ENCODE results near the gene FMNL2. TPM values are rescaled to one million over a fixed set of nuclear protein-coding genes. Genes with fewer than 3 reads are reported as not detected.

Gene FMNL2
- total RNA-seq, 1 experiment from 2014 or later, result 33.6 TPM

DNA sequence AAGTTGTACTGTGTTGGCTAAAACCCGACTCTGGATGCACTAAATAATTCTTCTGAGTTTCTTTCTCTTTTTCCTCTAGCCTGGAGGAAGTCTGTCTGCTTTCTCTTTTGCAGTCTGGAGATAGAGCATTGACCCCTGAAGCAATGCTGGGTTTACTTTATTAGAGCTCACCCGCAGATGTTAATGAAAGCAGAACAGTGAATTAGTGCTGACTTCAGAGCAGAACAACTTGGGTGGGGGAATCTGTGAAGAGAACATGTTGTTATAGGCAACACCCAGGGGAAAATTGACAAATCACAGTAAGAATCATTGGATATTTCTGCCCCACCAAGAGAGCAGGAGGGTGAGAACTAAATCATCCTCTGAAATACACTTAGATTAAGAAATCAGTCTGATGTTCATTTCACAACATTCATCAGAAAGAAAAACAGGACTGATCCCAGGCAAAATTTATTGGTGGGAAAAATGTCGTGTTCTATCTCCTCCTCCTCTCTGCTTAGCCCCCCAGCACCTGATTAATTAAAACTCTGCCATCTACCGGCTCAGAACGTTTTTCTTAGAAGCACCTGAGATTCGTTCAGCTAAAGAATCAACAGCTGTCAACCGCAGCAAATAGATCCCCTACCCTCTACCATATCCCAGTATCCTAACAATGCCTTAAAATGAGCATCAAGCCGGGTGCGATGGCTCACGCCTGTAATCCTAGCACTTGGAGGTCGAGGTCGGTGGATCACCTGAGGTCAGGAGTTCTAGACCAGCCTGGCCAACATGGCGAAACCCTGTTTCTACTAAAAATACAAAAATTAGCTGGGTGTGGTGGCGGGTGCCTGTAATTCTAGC is 165.1 kb downstream of the FMNL2 start:
- no peak overlapping the region for H3K4me2 ChIP-seq (ENCODE audit: insufficient read depth, insufficient read length, low read length)
- H3K27me3 ChIP-seq (ENCODE audit: insufficient read depth, low read length), result no peaks in the 10 kb centered on the region
- no peak overlapping the region for H4K91ac ChIP-seq (ENCODE audit: insufficient read length, low read depth, low read length)
- H3K14ac ChIP-seq (ENCODE audit: insufficient read depth, low read length), result no peak overlapping the region
- H3T11ph ChIP-seq (ENCODE audit: low read length), result no peak overlapping the region
- H3K56ac ChIP-seq (ENCODE audit: insufficient read length, low read depth, low read length), result no peak overlapping the region
- TF ChIP-seq, protein P1, sequence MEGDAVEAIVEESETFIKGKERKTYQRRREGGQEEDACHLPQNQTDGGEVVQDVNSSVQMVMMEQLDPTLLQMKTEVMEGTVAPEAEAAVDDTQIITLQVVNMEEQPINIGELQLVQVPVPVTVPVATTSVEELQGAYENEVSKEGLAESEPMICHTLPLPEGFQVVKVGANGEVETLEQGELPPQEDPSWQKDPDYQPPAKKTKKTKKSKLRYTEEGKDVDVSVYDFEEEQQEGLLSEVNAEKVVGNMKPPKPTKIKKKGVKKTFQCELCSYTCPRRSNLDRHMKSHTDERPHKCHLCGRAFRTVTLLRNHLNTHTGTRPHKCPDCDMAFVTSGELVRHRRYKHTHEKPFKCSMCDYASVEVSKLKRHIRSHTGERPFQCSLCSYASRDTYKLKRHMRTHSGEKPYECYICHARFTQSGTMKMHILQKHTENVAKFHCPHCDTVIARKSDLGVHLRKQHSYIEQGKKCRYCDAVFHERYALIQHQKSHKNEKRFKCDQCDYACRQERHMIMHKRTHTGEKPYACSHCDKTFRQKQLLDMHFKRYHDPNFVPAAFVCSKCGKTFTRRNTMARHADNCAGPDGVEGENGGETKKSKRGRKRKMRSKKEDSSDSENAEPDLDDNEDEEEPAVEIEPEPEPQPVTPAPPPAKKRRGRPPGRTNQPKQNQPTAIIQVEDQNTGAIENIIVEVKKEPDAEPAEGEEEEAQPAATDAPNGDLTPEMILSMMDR (conservative IDR thresholded peaks at IDR 0.05), result peak; percentile 34; the same call in 2 of the 3 replicates
- no peak overlapping the region for H3K9ac ChIP-seq (ENCODE audit: extremely low read depth, insufficient read length, low read length)
- no peak overlapping the region for H3K23ac ChIP-seq (ENCODE audit: insufficient read length, low read depth, low read length)
- no peaks in the 10 kb centered on the region for H3K27me3 Mint-ChIP-seq (ENCODE audit: low read depth)
- H2BK12ac ChIP-seq (ENCODE audit: insufficient read length, low read depth, low read length), result no peak overlapping the region
- H3K4me1 ChIP-seq (ENCODE audit: insufficient read depth, low read length), result peaks cover 6% of the 10 kb centered on the region; the same call in 1 of the 2 replicates
- no peak overlapping the region for H2BK20ac ChIP-seq (ENCODE audit: low read depth, low read length, poor library complexity, severe bottlenecking)
- no peaks in the 10 kb centered on the region for H4K20me1 ChIP-seq (ENCODE audit: control insufficient read depth, insufficient read depth, insufficient read length)
- peaks cover 10 to 12% of the 10 kb centered on the region in 2 experiments for H3K9me3 Mint-ChIP-seq
- H3K9me3 ChIP-seq (ENCODE audit: control insufficient read depth, low read depth, low read length), result no peaks in the 10 kb centered on the region
- no peak overlapping the region for H3K18ac ChIP-seq (ENCODE audit: insufficient read length, low read depth, low read length)
- no peak overlapping the region for H2AK5ac ChIP-seq (ENCODE audit: insufficient read length, low read length)
- H3K4ac ChIP-seq (ENCODE audit: low read depth, low read length), result no peak overlapping the region
- no peaks in the 10 kb centered on the region for H3K79me1 ChIP-seq (ENCODE audit: insufficient read depth, low read depth, low read length, poor library complexity, severe bottlenecking)
- H2AFZ ChIP-seq (ENCODE audit: low read length), result no peak overlapping the region
- no peak overlapping the region for H4K8ac ChIP-seq (replicated peaks; ENCODE audit: insufficient read length, low read depth, low read length)
- H2BK15ac ChIP-seq (ENCODE audit: low read depth, low read length), result no peak overlapping the region
- DNase-seq, result no peak
- H3K36me3 Mint-ChIP-seq (ENCODE audit: insufficient read depth in 1 of 3, low read depth in 3 of 3), result peaks cover 0 to 17% (median 6%) of the 10 kb centered on the region in 3 experiments; a peak in 4 of 7 replicates
- peak overlapping the region in 2 of 3 experiments; percentile 8 to 33; a peak in 1 of 7 replicates for H3K27ac Mint-ChIP-seq
- no peak overlapping the region for H2BK5ac ChIP-seq (ENCODE audit: insufficient read length, low read length)
- peaks cover 1% of the 10 kb centered on the region; the same call in 1 of the 2 replicates for H3K79me2 ChIP-seq (ENCODE audit: insufficient read depth, low read length)
- no CpG with 5 or more reads among the region's 14 CpGs for WGBS (ENCODE audit: extremely low coverage, insufficient read length, low lambda C conversion rate)
- no peak overlapping the region for H3K4me3 Mint-ChIP-seq
- peaks cover 50 to 52% of the 10 kb centered on the region in 2 experiments for H3K4me1 Mint-ChIP-seq
- H4K5ac ChIP-seq (ENCODE audit: insufficient read length, low read depth, low read length), result no peak overlapping the region
- H2BK120ac ChIP-seq (ENCODE audit: low read depth, low read length, poor library complexity, severe bottlenecking), result no peak overlapping the region
- H3K27ac ChIP-seq (ENCODE audit: insufficient read length, low read depth, low read length), result no peak overlapping the region
- no peaks in the 10 kb centered on the region for H3K23me2 ChIP-seq (ENCODE audit: insufficient read length, low read depth, low read length, poor library complexity, severe bottlenecking)

Measured in H9 (cell line).